ENCODE measurements around the gene HDAC3.
A peak's percentile ranks its signal among the peaks of the same experiment; 100 is the strongest.

The HDAC3 gene

DNA sequence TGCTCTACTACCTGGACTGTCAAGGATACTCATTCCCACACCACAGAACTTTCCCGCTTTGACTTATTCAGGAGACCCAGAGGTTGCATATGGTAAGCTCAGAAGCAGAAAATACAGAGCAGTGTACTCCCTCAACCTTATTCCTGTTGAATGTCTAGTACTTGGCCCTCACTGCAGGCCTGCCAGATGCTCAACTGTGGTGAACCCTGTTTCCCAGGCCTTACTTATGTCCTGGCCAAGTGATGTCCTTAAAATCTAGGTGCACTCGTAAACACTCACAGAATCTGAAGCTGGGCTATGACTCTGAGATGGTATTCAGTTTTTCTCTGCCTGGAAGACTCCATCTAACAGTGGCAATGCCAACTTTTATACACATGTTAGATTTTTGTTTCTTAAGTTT, 38.8 kb downstream of the HDAC3 start:
- Histone ChIP-seq H3K27me3 (ENCODE audit: insufficient read depth, poor library complexity, severe bottlenecking) (no peaks in the 10 kb centered on the region), H3K27ac (replicated peaks) (no peak overlapping the region), H3K4me3 (replicated peaks; ENCODE audit: insufficient read depth, low read length) (no peak overlapping the region)
- DNase-seq (ENCODE audit: low read depth in 1 of 2, low spot score in 1 of 2) = no peak
- TF ChIP-seq, protein P1, sequence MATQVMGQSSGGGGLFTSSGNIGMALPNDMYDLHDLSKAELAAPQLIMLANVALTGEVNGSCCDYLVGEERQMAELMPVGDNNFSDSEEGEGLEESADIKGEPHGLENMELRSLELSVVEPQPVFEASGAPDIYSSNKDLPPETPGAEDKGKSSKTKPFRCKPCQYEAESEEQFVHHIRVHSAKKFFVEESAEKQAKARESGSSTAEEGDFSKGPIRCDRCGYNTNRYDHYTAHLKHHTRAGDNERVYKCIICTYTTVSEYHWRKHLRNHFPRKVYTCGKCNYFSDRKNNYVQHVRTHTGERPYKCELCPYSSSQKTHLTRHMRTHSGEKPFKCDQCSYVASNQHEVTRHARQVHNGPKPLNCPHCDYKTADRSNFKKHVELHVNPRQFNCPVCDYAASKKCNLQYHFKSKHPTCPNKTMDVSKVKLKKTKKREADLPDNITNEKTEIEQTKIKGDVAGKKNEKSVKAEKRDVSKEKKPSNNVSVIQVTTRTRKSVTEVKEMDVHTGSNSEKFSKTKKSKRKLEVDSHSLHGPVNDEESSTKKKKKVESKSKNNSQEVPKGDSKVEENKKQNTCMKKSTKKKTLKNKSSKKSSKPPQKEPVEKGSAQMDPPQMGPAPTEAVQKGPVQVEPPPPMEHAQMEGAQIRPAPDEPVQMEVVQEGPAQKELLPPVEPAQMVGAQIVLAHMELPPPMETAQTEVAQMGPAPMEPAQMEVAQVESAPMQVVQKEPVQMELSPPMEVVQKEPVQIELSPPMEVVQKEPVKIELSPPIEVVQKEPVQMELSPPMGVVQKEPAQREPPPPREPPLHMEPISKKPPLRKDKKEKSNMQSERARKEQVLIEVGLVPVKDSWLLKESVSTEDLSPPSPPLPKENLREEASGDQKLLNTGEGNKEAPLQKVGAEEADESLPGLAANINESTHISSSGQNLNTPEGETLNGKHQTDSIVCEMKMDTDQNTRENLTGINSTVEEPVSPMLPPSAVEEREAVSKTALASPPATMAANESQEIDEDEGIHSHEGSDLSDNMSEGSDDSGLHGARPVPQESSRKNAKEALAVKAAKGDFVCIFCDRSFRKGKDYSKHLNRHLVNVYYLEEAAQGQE (IDR thresholded peaks at IDR 0.05; ENCODE audit: insufficient replicate concordance, low read depth) = no peak
- TF ChIP-seq, protein P2, sequence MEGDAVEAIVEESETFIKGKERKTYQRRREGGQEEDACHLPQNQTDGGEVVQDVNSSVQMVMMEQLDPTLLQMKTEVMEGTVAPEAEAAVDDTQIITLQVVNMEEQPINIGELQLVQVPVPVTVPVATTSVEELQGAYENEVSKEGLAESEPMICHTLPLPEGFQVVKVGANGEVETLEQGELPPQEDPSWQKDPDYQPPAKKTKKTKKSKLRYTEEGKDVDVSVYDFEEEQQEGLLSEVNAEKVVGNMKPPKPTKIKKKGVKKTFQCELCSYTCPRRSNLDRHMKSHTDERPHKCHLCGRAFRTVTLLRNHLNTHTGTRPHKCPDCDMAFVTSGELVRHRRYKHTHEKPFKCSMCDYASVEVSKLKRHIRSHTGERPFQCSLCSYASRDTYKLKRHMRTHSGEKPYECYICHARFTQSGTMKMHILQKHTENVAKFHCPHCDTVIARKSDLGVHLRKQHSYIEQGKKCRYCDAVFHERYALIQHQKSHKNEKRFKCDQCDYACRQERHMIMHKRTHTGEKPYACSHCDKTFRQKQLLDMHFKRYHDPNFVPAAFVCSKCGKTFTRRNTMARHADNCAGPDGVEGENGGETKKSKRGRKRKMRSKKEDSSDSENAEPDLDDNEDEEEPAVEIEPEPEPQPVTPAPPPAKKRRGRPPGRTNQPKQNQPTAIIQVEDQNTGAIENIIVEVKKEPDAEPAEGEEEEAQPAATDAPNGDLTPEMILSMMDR (IDR thresholded peaks at IDR 0.05; ENCODE audit: insufficient read depth, low read length) = no peak

DNA sequence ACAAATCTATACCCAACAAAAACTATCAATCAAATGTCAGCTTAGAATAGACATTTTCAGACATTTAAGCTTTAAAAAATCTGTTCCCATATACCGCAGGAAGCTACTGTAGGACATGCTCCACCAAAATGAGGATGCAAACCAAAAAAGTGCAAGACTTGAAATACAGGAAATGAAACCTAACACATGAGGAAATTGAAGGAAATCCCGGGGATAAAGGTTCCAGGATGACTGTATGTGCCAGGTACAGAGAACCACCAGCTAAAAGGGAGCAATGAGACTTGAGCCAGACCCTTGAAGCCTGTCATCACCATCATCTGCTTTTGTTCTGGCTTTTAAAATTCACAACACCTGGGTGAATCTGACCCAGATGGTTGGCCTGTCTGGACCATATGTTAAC, 39.3 kb downstream of the HDAC3 start:
- TF ChIP-seq GABPA (IDR thresholded peaks at IDR 0.05; ENCODE audit: low read depth) (no peak), POLR2AphosphoS5 (IDR thresholded peaks at IDR 0.05; ENCODE audit: low read depth) (no peak), SPI1 (IDR thresholded peaks at IDR 0.05; ENCODE audit: borderline replicate concordance, low read depth) (peak; percentile 36; the same call in 1 of the 2 replicates)
- TF ChIP-seq, protein P1 (IDR thresholded peaks at IDR 0.05; ENCODE audit: insufficient replicate concordance, low read depth) = no peak
- TF ChIP-seq, protein P2 (IDR thresholded peaks at IDR 0.05; ENCODE audit: insufficient read depth, low read length) = no peak
- no peak for DNase-seq (ENCODE audit: low read depth in 1 of 2, low spot score in 1 of 2)
- Histone ChIP-seq H3K4me3 (replicated peaks; ENCODE audit: insufficient read depth, low read length) (no peak overlapping the region), H3K27me3 (ENCODE audit: insufficient read depth, poor library complexity, severe bottlenecking) (no peaks in the 10 kb centered on the region), H3K27ac (replicated peaks) (no peak overlapping the region)

DNA sequence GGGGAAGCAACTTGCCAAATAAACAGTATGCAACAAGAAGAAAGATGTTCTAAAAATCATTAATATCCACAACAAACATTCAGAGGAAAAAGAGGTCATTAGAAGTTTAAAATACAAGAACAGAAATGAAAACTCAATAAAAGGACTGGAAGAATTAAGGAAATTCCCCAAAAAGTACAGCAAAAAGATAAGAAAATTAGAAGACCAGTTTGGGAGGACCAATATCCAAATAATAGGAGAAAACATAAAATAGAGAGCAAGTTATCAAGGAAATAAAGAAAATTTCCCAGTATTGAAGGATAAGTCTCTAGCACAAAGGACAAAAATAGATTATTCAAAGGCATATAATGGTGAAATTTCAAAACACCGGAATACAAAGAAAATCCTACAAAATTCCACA, 39.8 kb downstream of the HDAC3 start:
- DNase-seq (ENCODE audit: low read depth in 1 of 2, low spot score in 1 of 2) = no peak
- H3K27ac ChIP-seq (replicated peaks) = no peak overlapping the region
- no peaks in the 10 kb centered on the region for H3K27me3 ChIP-seq (ENCODE audit: insufficient read depth, poor library complexity, severe bottlenecking)
- TF ChIP-seq SPI1 (IDR thresholded peaks at IDR 0.05; ENCODE audit: borderline replicate concordance, low read depth) = no peak
- TF ChIP-seq, protein P1 (IDR thresholded peaks at IDR 0.05; ENCODE audit: insufficient replicate concordance, low read depth) = no peak
- no peak overlapping the region for H3K4me3 ChIP-seq (replicated peaks; ENCODE audit: insufficient read depth, low read length)

DNA sequence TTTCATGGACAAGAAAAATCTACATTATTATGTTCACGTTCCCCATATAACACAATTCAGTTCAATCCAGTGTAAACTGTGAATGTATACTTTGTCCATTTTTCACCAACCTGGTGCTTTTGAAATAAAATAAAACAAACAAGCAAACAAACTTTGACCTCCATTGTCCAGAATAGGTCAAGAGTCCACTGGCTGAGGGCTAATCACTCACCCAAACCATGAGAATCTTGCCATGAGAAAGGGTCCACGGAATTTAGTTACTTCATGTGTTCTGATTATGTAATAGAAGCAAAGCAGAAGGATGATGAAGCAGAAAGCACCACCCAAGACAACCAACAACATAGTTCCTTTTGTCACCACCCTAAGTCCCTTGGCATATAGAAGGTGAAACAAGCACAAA, 46.5 kb downstream of the HDAC3 start:
- TF ChIP-seq POLR2AphosphoS5 (IDR thresholded peaks at IDR 0.05; ENCODE audit: low read depth) = no peak
- TF ChIP-seq, protein P2 (IDR thresholded peaks at IDR 0.05; ENCODE audit: insufficient read depth, low read length) = no peak
- no peak for TF ChIP-seq GABPA (IDR thresholded peaks at IDR 0.05; ENCODE audit: low read depth)
- no peak for TF ChIP-seq SPI1 (IDR thresholded peaks at IDR 0.05; ENCODE audit: borderline replicate concordance, low read depth)
- H3K4me3 ChIP-seq (replicated peaks; ENCODE audit: insufficient read depth, low read length) = no peak overlapping the region
- DNase-seq (ENCODE audit: low read depth in 1 of 2, low spot score in 1 of 2) = peak; percentile 50 to 52
- no peaks in the 10 kb centered on the region for H3K27me3 ChIP-seq (ENCODE audit: insufficient read depth, poor library complexity, severe bottlenecking)
- H3K27ac ChIP-seq (replicated peaks) = peak overlapping the region; percentile 41
